Hepatocyte (in vitro differentiated cells): Measurements from ENCODE around the gene MYH11.

ENCODE experiments used
- EZH2 ChIP-seq: fragments of 200-600 bp; sonication (generic); IDR thresholded peaks from 2 replicates; pipeline ENCODE4 v1.6.1; 2016; ENCODE audit warnings: antibody characterized with exemption, mild to moderate bottlenecking, borderline replicate concordance
- EZH2phosphoT487 ChIP-seq: fragments of 200-600 bp; sonication (generic); IDR thresholded peaks from one replicate; pipeline ENCODE4 v1.6.1; 2018; ENCODE audit warnings: antibody characterized with exemption, mild to moderate bottlenecking, low read depth, moderate library complexity; ENCODE audit not compliant: unreplicated experiment, severe bottlenecking
- TF ChIP-seq, protein P1 (sequence below): fragments of 200-600 bp; sonication (generic); IDR thresholded peaks from 2 replicates; pipeline ENCODE4 v1.5.1; 2016; ENCODE audit warnings: antibody characterized with exemption, mild to moderate bottlenecking; ENCODE audit not compliant: poor library complexity

DNA sequence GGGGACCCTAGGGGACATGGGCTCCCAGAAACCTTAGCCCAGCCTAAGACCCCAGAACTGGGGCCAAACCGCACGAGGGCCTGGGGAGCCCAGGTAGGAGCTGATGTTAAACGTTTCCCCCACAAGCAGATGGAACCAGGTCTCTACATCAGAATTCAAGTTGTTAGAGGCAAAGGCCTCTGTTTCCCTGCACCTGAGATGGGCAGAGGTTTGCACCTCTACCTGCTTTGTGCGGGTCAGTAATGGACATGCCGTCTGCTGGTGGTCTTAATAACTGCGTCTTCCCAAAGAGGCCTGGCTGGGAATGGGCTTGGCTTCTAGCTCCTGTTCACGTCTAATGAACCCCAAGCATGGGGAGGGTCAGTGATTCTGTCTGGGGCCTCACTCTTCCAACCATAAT lies 127.7 kb downstream of the MYH11 start:
- TF ChIP-seq, protein P1, sequence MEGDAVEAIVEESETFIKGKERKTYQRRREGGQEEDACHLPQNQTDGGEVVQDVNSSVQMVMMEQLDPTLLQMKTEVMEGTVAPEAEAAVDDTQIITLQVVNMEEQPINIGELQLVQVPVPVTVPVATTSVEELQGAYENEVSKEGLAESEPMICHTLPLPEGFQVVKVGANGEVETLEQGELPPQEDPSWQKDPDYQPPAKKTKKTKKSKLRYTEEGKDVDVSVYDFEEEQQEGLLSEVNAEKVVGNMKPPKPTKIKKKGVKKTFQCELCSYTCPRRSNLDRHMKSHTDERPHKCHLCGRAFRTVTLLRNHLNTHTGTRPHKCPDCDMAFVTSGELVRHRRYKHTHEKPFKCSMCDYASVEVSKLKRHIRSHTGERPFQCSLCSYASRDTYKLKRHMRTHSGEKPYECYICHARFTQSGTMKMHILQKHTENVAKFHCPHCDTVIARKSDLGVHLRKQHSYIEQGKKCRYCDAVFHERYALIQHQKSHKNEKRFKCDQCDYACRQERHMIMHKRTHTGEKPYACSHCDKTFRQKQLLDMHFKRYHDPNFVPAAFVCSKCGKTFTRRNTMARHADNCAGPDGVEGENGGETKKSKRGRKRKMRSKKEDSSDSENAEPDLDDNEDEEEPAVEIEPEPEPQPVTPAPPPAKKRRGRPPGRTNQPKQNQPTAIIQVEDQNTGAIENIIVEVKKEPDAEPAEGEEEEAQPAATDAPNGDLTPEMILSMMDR: no peak
- no peak for TF ChIP-seq EZH2
- TF ChIP-seq EZH2phosphoT487: no peak
